Measurements from ENCODE around the gene STOM.

The STOM gene

DNA sequence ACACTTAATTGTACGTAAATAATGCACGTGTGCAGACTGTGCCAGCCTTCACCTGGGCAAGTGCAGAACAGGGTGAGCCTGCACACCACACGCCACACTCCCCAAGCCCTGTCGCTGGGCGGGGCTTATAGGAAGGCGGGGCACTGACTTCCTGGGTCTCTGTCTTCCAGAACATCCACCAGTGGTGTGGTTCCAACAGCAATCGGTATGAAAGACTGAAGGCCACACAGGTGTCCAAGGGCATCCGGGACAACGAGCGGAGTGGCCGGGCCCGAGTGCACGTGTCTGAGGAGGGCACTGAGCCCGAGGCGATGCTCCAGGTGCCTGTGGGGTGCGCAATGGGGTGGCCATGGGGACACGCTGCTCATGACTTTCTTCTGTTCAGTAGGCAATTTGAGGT, 57.9 kb downstream of the STOM start (continued):
- TF ChIP-seq, protein P1, sequence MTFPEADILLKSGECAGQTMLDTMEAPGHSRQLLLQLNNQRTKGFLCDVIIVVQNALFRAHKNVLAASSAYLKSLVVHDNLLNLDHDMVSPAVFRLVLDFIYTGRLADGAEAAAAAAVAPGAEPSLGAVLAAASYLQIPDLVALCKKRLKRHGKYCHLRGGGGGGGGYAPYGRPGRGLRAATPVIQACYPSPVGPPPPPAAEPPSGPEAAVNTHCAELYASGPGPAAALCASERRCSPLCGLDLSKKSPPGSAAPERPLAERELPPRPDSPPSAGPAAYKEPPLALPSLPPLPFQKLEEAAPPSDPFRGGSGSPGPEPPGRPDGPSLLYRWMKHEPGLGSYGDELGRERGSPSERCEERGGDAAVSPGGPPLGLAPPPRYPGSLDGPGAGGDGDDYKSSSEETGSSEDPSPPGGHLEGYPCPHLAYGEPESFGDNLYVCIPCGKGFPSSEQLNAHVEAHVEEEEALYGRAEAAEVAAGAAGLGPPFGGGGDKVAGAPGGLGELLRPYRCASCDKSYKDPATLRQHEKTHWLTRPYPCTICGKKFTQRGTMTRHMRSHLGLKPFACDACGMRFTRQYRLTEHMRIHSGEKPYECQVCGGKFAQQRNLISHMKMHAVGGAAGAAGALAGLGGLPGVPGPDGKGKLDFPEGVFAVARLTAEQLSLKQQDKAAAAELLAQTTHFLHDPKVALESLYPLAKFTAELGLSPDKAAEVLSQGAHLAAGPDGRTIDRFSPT (tag by site-specific recombination; IDR thresholded peaks at IDR 0.05): no peak
- TF ChIP-seq HOXA7 (CRISPR knock-in tag; IDR thresholded peaks at IDR 0.05; ENCODE audit: borderline replicate concordance): no peak
- no peak for TF ChIP-seq ZNF302 (tag by site-specific recombination; IDR thresholded peaks at IDR 0.05; ENCODE audit: low read depth)
- TF ChIP-seq HOXC10 (CRISPR knock-in tag; IDR thresholded peaks at IDR 0.05): no peak
- TF ChIP-seq, protein P2, sequence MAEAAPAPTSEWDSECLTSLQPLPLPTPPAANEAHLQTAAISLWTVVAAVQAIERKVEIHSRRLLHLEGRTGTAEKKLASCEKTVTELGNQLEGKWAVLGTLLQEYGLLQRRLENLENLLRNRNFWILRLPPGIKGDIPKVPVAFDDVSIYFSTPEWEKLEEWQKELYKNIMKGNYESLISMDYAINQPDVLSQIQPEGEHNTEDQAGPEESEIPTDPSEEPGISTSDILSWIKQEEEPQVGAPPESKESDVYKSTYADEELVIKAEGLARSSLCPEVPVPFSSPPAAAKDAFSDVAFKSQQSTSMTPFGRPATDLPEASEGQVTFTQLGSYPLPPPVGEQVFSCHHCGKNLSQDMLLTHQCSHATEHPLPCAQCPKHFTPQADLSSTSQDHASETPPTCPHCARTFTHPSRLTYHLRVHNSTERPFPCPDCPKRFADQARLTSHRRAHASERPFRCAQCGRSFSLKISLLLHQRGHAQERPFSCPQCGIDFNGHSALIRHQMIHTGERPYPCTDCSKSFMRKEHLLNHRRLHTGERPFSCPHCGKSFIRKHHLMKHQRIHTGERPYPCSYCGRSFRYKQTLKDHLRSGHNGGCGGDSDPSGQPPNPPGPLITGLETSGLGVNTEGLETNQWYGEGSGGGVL (tag by site-specific recombination; IDR thresholded peaks at IDR 0.05): no peak
- TF ChIP-seq ZNF423 (tag by site-specific recombination; IDR thresholded peaks at IDR 0.05): no peak

DNA sequence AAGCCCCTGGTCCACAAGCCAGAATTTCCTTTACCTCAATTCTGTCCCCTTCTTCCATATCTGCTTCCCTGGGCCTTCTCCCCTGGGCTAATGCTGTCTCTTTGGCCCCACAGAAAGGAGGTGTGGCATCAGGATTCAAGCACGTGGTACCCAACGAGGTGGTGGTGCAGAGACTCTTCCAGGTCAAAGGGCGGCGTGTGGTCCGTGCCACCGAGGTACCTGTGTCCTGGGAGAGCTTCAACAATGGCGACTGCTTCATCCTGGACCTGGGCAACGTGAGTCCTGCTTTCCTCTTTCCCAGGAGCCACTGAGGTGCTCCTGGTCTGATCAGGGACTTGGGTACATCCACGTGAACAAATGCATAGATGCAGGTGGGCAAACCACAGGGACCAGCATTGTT, 59.5 kb downstream of the STOM start:
- H3K9me3 ChIP-seq (ENCODE audit: control insufficient read depth, insufficient read depth, low read depth, low read length): no peaks in the 10 kb centered on the region
- peaks cover 0 to 35% of the 10 kb centered on the region in 2 experiments; a peak in 1 of 3 replicates for H3K36me3 ChIP-seq (ENCODE audit: control insufficient read depth in 2 of 2, insufficient read depth in 1 of 2, low read length in 2 of 2)
- no peak for TF ChIP-seq ZNF670 (tag by site-specific recombination; IDR thresholded peaks at IDR 0.05; ENCODE audit: low read depth)
- TF ChIP-seq, protein P3, sequence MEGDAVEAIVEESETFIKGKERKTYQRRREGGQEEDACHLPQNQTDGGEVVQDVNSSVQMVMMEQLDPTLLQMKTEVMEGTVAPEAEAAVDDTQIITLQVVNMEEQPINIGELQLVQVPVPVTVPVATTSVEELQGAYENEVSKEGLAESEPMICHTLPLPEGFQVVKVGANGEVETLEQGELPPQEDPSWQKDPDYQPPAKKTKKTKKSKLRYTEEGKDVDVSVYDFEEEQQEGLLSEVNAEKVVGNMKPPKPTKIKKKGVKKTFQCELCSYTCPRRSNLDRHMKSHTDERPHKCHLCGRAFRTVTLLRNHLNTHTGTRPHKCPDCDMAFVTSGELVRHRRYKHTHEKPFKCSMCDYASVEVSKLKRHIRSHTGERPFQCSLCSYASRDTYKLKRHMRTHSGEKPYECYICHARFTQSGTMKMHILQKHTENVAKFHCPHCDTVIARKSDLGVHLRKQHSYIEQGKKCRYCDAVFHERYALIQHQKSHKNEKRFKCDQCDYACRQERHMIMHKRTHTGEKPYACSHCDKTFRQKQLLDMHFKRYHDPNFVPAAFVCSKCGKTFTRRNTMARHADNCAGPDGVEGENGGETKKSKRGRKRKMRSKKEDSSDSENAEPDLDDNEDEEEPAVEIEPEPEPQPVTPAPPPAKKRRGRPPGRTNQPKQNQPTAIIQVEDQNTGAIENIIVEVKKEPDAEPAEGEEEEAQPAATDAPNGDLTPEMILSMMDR (tag by site-specific recombination; IDR thresholded peaks at IDR 0.05): no peak
- no peak for TF ChIP-seq ZNF37A (tag by site-specific recombination; IDR thresholded peaks at IDR 0.05)
- TF ChIP-seq, protein P4, sequence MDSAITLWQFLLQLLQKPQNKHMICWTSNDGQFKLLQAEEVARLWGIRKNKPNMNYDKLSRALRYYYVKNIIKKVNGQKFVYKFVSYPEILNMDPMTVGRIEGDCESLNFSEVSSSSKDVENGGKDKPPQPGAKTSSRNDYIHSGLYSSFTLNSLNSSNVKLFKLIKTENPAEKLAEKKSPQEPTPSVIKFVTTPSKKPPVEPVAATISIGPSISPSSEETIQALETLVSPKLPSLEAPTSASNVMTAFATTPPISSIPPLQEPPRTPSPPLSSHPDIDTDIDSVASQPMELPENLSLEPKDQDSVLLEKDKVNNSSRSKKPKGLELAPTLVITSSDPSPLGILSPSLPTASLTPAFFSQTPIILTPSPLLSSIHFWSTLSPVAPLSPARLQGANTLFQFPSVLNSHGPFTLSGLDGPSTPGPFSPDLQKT (IDR thresholded peaks at IDR 0.05; ENCODE audit: borderline replicate concordance, low read depth, low read length): no peak
- no peak for TF ChIP-seq ZNF561 (tag by site-specific recombination; IDR thresholded peaks at IDR 0.05; ENCODE audit: borderline replicate concordance)
- TF ChIP-seq HOXD13 (CRISPR knock-in tag; IDR thresholded peaks at IDR 0.05; ENCODE audit: borderline replicate concordance): no peak
- TF ChIP-seq SP2 (tag by site-specific recombination; IDR thresholded peaks at IDR 0.05): no peak
- TF ChIP-seq, protein P1 (tag by site-specific recombination; IDR thresholded peaks at IDR 0.05): no peak
- no peak for TF ChIP-seq ZNF404 (tag by site-specific recombination; IDR thresholded peaks at IDR 0.05)
- no peak for TF ChIP-seq SETDB1 (IDR thresholded peaks at IDR 0.05; ENCODE audit: insufficient read length, low read length)
- no peak for TF ChIP-seq ZNF174 (tag by site-specific recombination; IDR thresholded peaks at IDR 0.05)
- no peak for TF ChIP-seq ZNF792 (tag by site-specific recombination; IDR thresholded peaks at IDR 0.05)
- no peak for TF ChIP-seq ZNF747 (tag by site-specific recombination; IDR thresholded peaks at IDR 0.05)
- no peak for TF ChIP-seq ZNF76 (tag by site-specific recombination; IDR thresholded peaks at IDR 0.05; ENCODE audit: borderline replicate concordance, low read depth)
- no peak for TF ChIP-seq ZNF114 (tag by site-specific recombination; IDR thresholded peaks at IDR 0.05)
- TF ChIP-seq, protein P5, sequence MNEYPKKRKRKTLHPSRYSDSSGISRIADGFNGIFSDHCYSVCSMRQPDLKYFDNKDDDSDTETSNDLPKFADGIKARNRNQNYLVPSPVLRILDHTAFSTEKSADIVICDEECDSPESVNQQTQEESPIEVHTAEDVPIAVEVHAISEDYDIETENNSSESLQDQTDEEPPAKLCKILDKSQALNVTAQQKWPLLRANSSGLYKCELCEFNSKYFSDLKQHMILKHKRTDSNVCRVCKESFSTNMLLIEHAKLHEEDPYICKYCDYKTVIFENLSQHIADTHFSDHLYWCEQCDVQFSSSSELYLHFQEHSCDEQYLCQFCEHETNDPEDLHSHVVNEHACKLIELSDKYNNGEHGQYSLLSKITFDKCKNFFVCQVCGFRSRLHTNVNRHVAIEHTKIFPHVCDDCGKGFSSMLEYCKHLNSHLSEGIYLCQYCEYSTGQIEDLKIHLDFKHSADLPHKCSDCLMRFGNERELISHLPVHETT (tag by site-specific recombination; IDR thresholded peaks at IDR 0.05): no peak
- TF ChIP-seq ZNF558 (tag by site-specific recombination; IDR thresholded peaks at IDR 0.05): no peak
- TF ChIP-seq ZNF837 (tag by site-specific recombination; IDR thresholded peaks at IDR 0.05): no peak
- no peak for TF ChIP-seq ZNF585B (tag by site-specific recombination; IDR thresholded peaks at IDR 0.05)
- H3K4me3 ChIP-seq (ENCODE audit: low read depth, low read length): no peak overlapping the region
- ChIA-PET POLR2A (interaction anchor here (1.7 kb wide), 1 partner anchor 9 kb away, joined by 3 read pairs; no protein-coding TSS in a partner anchor), CTCF (interaction anchor here (0.9 to 2.8 kb wide), 2 partner anchors 9 to 115 kb away, joined by 3 to 16 read pairs; no protein-coding TSS in a partner anchor)
- no peaks in the 10 kb centered on the region for H3K4me1 ChIP-seq (ENCODE audit: control insufficient read depth, insufficient read depth, low read length)
- no peak overlapping the region for H3K27ac ChIP-seq (ENCODE audit: extremely low read depth, low read depth, low read length)
